ENCODE results near the gene OPN1SW. TPM values are rescaled to one million over a fixed set of nuclear protein-coding genes. Genes with fewer than 3 reads are reported as not detected.

Gene OPN1SW
- total and polyA plus RNA-seq, 12 donors, result not detected

GRCh38 chr7:128763541-128763940 is 12.1 kb downstream of the OPN1SW start:
- intact Hi-C loops (cut with DNase I), result no loop called here
- DNase-seq, result no peak
- no peak overlapping the region for H3K4me3 ChIP-seq
- WGBS, 4 donors, result 78 to 86% (median 83%) methylated on average over 3 of the region's 3 CpGs
- H3K36me3 ChIP-seq (replicated peaks in 1 of 2), result peaks cover 0 to 85% of the 10 kb centered on the region in 2 donors
- TF ChIP-seq POLR2A (IDR thresholded peaks at IDR 0.05), result no peak
- TF ChIP-seq, protein P1, sequence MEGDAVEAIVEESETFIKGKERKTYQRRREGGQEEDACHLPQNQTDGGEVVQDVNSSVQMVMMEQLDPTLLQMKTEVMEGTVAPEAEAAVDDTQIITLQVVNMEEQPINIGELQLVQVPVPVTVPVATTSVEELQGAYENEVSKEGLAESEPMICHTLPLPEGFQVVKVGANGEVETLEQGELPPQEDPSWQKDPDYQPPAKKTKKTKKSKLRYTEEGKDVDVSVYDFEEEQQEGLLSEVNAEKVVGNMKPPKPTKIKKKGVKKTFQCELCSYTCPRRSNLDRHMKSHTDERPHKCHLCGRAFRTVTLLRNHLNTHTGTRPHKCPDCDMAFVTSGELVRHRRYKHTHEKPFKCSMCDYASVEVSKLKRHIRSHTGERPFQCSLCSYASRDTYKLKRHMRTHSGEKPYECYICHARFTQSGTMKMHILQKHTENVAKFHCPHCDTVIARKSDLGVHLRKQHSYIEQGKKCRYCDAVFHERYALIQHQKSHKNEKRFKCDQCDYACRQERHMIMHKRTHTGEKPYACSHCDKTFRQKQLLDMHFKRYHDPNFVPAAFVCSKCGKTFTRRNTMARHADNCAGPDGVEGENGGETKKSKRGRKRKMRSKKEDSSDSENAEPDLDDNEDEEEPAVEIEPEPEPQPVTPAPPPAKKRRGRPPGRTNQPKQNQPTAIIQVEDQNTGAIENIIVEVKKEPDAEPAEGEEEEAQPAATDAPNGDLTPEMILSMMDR (IDR thresholded peaks at IDR 0.05), result no peak
- H3K27me3 ChIP-seq, result no peaks in the 10 kb centered on the region
- no peaks in the 10 kb centered on the region for H3K9me3 ChIP-seq (replicated peaks in 1 of 3)
- no peak overlapping the region for H3K27ac ChIP-seq
- H3K4me1 ChIP-seq (replicated peaks in 1 of 2), result no peaks in the 10 kb centered on the region

GRCh38 chr7:128759242-128759641 is 16.4 kb downstream of the OPN1SW start:
- intact Hi-C loops (cut with DNase I), result no loop called here

GRCh38 chr7:128758553-128758952 is 17.0 kb downstream of the OPN1SW start:
- no peak for TF ChIP-seq POLR2A (IDR thresholded peaks at IDR 0.05)
- TF ChIP-seq, protein P1 (IDR thresholded peaks at IDR 0.05), result no peak
- Histone ChIP-seq H3K4me1 (replicated peaks in 1 of 2) (peaks cover 0 to 19% of the 10 kb centered on the region in 2 donors), H3K9me3 (replicated peaks in 1 of 3) (no peaks in the 10 kb centered on the region)

More at GRCh38 chr7:128759242-128759641, 16.4 kb downstream of the OPN1SW start:
- Histone ChIP-seq H3K36me3 (replicated peaks in 1 of 2) (peaks cover 0 to 71% of the 10 kb centered on the region in 2 donors), H3K9me3 (replicated peaks in 1 of 3) (no peaks in the 10 kb centered on the region), H3K4me3 (no peak overlapping the region), H3K27me3 (no peaks in the 10 kb centered on the region), H3K4me1 (replicated peaks in 1 of 2) (peaks cover 0 to 19% of the 10 kb centered on the region in 2 donors), H3K27ac (no peak overlapping the region)
- TF ChIP-seq, protein P1 (IDR thresholded peaks at IDR 0.05), result no peak
- TF ChIP-seq POLR2A (IDR thresholded peaks at IDR 0.05), result no peak
- DNase-seq, result no peak

GRCh38 chr7:128757203-128757602 is 18.4 kb downstream of the OPN1SW start:
- intact Hi-C loops (cut with DNase I), result no loop called here
- TF ChIP-seq, protein P1 (IDR thresholded peaks at IDR 0.05), result no peak
- TF ChIP-seq POLR2A (IDR thresholded peaks at IDR 0.05), result no peak
- Histone ChIP-seq H3K4me3 (no peak overlapping the region), H3K9me3 (replicated peaks in 1 of 3) (no peaks in the 10 kb centered on the region), H3K27me3 (no peaks in the 10 kb centered on the region), H3K36me3 (replicated peaks in 1 of 2) (peaks cover 0 to 74% of the 10 kb centered on the region in 2 donors), H3K27ac (no peak overlapping the region), H3K4me1 (replicated peaks in 1 of 2) (peaks cover 0 to 19% of the 10 kb centered on the region in 2 donors)
- WGBS, 4 donors, result 66 to 73% (median 69%) methylated on average over 2 of the region's 2 CpGs
- DNase-seq, result no peak

More at GRCh38 chr7:128758553-128758952, 17.0 kb downstream of the OPN1SW start:
- peaks cover 0 to 73% of the 10 kb centered on the region in 2 donors for H3K36me3 ChIP-seq (replicated peaks in 1 of 2)
- no peak for DNase-seq
- WGBS, 4 donors, result 93 to 100% (median 98%) methylated on average over 1 of the region's 1 CpG
- H3K4me3 ChIP-seq, result no peak overlapping the region
- intact Hi-C loops (cut with DNase I), result no loop called here
- H3K27me3 ChIP-seq, result no peaks in the 10 kb centered on the region
- H3K27ac ChIP-seq, result no peak overlapping the region
